Lower leg skin (tissue), 4 donors: ENCODE data around the gene TIAM2. TPM values are rescaled to one million over a fixed set of nuclear protein-coding genes. Genes with fewer than 3 reads are reported as not detected.

Experiments
- DNase-seq, 2 donors: peaks; one replicate each; pipeline ENCODE4 v3.0.0-alpha.2; 2019; ENCODE audit warnings: low spot score in 2 of 2
- H3K4me3 ChIP-seq: fragments of 200-600 bp; sonication (generic); 2 replicates; pipeline ENCODE4 v1.5.1; 2017; ENCODE audit warnings: mild to moderate bottlenecking, low read depth; ENCODE audit not compliant: poor library complexity, severe bottlenecking
- POLR2A ChIP-seq, 2 donors: fragments of 450-650 bp; IDR thresholded peaks; one replicate each; pipeline ENCODE4 v1.6.1; 2016 to 2017; ENCODE audit warnings: antibody characterized with exemption in 2 of 2, mild to moderate bottlenecking in 1 of 2, moderate library complexity in 1 of 2
- WGBS, 2 donors: methylation state at CpG; one replicate each; pipeline ENCODE4 v1.1.5; 2018; 5-methylcytosine and 5-hydroxymethylcytosine counted together
- intact Hi-C: fragments of 100-400 bp; cut with DNase I; formaldehyde crosslinking; loops from one replicate; pipeline ENCODE4 v1.15.0; 2023; ENCODE audit warnings: low total_unique reads
- total RNA-seq, 4 donors: library from RNA; depleted of rRNA; stranded (reverse); fragments of >200 nt; gene quantifications; one replicate each; pipeline ENCODE4 v1.1.0, GENCODE V29; 2016
- TF ChIP-seq, protein P1 (sequence below), 3 donors: fragments of 450-650 bp; IDR thresholded peaks; one replicate each; pipeline ENCODE4 v1.5.1; 2016; ENCODE audit warnings: antibody characterized with exemption in 3 of 3, mild to moderate bottlenecking in 3 of 3, moderate library complexity in 2 of 3

The TIAM2 gene
- total RNA-seq, 4 donors from 2014 or later = 5.4 to 11.0 (median 7.4) TPM

DNA sequence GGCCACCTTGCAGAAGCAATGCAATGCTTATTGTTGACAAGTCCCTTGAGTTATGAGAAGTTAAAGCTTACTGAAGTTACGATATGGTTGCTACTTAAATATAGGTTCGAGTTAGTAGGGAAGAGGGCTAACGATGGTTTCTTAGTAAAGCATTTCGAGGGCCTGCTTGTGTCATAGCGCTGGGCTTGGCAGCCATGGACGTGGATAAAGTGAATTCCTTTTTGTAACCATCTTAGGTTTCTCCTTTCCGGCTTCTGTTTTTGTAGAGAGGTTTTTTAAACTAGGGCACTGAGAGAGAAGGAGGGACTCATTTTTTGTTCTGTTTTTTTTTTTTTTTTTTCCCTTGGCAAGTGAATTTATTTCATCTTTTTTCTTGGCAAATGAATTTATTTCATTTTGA is 27.6 kb downstream of the TIAM2 start:
- 80 to 83% methylated on average over 7 of the region's 7 CpGs for WGBS, 2 donors
- peak in 1 of 2 donors; percentile 49 for DNase-seq
- intact Hi-C loops = no loop called here
- no peak overlapping the region for H3K4me3 ChIP-seq
- TF ChIP-seq, protein P1, sequence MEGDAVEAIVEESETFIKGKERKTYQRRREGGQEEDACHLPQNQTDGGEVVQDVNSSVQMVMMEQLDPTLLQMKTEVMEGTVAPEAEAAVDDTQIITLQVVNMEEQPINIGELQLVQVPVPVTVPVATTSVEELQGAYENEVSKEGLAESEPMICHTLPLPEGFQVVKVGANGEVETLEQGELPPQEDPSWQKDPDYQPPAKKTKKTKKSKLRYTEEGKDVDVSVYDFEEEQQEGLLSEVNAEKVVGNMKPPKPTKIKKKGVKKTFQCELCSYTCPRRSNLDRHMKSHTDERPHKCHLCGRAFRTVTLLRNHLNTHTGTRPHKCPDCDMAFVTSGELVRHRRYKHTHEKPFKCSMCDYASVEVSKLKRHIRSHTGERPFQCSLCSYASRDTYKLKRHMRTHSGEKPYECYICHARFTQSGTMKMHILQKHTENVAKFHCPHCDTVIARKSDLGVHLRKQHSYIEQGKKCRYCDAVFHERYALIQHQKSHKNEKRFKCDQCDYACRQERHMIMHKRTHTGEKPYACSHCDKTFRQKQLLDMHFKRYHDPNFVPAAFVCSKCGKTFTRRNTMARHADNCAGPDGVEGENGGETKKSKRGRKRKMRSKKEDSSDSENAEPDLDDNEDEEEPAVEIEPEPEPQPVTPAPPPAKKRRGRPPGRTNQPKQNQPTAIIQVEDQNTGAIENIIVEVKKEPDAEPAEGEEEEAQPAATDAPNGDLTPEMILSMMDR (IDR thresholded peaks at IDR 0.05) = no peak
- TF ChIP-seq POLR2A (IDR thresholded peaks at IDR 0.05) = no peak

DNA sequence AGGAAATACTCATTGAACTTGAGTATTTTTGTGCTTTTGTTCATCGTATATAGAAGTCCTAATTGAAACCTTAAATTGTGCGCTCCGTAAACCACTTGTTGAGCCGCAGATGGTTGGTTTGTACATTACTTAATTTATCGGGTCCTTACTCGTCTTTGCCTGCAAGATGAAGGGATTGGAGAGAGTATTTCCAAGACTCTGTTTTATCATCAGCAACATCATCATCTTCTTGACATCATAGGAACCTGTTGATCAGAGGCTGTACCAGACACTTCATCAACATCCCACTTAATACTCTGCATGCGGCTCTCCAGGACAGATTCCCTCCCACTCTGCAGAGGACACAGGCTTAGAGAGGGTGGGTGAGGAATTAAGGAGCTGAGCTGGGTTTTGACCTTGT is 28.6 kb downstream of the TIAM2 start:
- no peak overlapping the region for H3K4me3 ChIP-seq
- TF ChIP-seq, protein P1 (IDR thresholded peaks at IDR 0.05) = no peak
- no peak for TF ChIP-seq POLR2A (IDR thresholded peaks at IDR 0.05)
- WGBS, 2 donors = 82 to 90% methylated on average over 7 of the region's 7 CpGs
- intact Hi-C loops = no loop called here
- DNase-seq = peak in 1 of 2 donors; percentile 36

DNA sequence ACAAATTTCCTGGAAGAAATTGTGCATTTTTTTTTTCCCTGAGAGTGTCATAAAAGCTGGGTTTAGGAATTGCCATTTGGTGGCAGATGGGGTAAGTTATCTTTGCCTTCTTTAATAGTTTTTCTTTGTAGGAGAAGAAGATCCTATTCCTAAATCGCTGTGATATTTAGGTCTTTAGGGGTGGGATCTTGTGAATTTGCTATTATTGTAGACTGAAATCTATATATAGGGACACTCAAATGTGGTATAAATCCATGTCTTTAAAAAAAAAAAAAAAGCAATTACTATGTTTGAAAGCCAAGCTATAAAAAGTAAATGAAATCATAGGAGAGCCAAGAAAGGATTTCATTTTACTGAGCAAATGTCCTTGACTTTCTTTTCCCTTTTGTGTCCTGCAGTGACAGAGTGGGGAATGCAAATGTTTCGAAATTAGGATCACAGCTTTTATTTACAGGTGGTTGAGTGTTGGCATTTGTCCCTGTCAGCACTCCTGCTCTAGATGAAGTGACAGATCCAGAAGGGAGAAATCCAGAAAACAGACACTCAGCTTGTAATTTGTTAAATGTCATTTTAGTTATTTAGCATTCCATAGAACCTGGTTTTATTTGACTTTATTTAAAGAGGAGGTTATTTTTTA is 29.4 kb downstream of the TIAM2 start:
- TF ChIP-seq POLR2A (IDR thresholded peaks at IDR 0.05) = no peak
- TF ChIP-seq, protein P1 (IDR thresholded peaks at IDR 0.05) = no peak
- no peak for DNase-seq
- intact Hi-C loops = no loop called here
- 67 to 71% methylated on average over 2 of the region's 2 CpGs for WGBS, 2 donors
- no peak overlapping the region for H3K4me3 ChIP-seq

DNA sequence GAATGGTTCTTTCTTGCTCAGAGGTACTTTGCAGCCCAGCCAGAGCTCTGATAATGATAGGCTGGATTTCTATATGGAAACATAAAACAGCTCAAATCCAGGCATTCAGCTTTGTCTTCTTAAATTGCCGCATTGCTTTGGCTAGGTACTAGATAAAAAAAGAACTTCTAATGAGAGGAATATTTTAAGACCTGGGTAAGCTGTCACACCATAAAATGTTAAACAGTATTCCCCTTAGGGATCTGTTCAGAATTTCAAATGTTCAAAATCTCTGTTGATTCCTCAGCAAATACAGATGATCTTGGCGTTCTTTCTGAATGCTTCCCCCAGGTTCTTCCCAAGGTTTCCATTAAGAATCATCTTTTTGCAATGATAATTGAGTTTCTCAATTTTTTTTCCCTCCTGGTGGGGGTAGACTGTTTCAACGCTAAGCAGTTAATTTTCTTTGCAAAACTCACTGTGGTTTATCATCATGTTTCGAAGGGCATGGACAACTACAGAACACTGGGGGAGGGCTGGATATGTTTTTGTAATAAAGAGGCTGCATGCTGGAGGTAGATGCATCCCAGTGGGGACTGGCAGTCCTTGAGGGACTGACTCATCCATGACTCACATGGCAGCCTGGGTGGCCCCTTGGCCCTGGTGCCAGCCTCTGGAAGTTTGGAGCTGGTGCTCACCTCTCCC is 31.0 kb downstream of the TIAM2 start:
- intact Hi-C loops = no loop called here
- WGBS, 2 donors = 43 to 46% methylated on average over 4 of the region's 4 CpGs
- no peak for TF ChIP-seq POLR2A (IDR thresholded peaks at IDR 0.05)
- TF ChIP-seq, protein P1 (IDR thresholded peaks at IDR 0.05) = no peak

DNA sequence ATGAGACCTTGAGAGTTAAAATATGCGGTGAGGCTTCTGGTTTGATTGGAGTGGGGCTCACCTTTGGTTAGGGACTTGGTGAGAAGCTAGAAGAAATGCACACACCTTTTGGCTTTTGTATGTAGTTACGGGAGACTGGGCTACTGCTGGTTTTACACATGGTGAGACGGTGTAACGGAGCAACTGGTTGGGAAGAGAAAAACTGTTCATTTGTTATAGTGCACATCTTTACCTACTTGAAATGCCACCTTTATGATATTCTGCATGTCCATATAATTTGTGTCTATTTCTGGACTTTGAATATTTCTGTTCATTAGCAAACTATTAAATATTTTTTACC is 31.6 kb downstream of the TIAM2 start:
- 42 to 51% methylated on average over 4 of the region's 4 CpGs for WGBS, 2 donors
- TF ChIP-seq POLR2A (IDR thresholded peaks at IDR 0.05) = no peak
- TF ChIP-seq, protein P1 (IDR thresholded peaks at IDR 0.05) = no peak
- no peak overlapping the region for H3K4me3 ChIP-seq
- intact Hi-C loops = no loop called here
- no peak for DNase-seq

More for the DNA sequence above, 31.0 kb downstream of the TIAM2 start:
- DNase-seq = peak; percentile 62 to 82
- H3K4me3 ChIP-seq = no peak overlapping the region
